Measurements from ENCODE around the gene ATF2.

Gene ATF2

DNA sequence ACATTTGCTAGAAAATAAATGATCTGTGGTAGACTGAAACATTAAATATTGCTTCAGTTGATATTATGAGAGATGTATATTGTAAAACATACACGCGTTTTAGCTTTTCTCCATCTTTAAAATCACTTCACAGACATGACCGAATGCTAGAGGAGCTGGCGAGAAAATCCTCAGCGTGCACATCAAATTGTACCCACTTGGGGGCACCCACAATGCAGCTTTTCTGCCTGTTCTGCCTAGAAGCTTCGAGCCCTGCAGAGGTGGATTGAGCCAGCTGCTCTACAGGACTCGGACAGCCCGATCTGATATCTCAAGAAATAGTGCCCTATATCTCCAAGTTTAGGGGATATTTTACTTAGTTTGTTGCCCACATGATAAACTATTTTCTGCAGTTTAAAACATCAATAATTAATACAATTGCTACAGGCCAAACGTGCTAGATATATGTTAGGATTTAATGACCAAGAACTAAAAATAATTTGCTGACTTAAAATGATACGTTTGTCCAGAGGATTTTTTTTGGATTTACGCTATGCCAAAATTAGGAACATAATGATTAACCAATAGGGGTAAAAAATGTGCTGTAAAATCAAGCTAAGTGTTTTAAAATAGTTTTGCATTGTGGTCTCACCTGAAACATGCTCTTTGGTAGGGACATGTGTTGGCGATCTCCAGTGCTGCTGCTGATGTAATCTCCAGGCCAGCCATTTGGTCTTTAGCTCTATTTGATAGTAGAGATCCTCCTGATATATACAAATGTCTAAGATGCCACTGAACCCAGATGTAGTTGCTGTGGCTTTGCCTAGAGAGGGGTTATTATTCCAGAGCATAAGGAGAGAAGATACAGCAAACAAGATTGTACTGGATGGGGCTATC lies 35.9 kb upstream of the ATF2 start:
- no peak for TF ChIP-seq SIN3A (IDR thresholded peaks at IDR 0.05; ENCODE audit: borderline replicate concordance, insufficient read depth, low read length)
- no peak for TF ChIP-seq TAF1 (IDR thresholded peaks at IDR 0.05; ENCODE audit: borderline replicate concordance, insufficient read depth, low read length)
- TF ChIP-seq POLR2AphosphoS5 (IDR thresholded peaks at IDR 0.05; ENCODE audit: low read depth, low read length), result no peak
- TF ChIP-seq, protein P1, sequence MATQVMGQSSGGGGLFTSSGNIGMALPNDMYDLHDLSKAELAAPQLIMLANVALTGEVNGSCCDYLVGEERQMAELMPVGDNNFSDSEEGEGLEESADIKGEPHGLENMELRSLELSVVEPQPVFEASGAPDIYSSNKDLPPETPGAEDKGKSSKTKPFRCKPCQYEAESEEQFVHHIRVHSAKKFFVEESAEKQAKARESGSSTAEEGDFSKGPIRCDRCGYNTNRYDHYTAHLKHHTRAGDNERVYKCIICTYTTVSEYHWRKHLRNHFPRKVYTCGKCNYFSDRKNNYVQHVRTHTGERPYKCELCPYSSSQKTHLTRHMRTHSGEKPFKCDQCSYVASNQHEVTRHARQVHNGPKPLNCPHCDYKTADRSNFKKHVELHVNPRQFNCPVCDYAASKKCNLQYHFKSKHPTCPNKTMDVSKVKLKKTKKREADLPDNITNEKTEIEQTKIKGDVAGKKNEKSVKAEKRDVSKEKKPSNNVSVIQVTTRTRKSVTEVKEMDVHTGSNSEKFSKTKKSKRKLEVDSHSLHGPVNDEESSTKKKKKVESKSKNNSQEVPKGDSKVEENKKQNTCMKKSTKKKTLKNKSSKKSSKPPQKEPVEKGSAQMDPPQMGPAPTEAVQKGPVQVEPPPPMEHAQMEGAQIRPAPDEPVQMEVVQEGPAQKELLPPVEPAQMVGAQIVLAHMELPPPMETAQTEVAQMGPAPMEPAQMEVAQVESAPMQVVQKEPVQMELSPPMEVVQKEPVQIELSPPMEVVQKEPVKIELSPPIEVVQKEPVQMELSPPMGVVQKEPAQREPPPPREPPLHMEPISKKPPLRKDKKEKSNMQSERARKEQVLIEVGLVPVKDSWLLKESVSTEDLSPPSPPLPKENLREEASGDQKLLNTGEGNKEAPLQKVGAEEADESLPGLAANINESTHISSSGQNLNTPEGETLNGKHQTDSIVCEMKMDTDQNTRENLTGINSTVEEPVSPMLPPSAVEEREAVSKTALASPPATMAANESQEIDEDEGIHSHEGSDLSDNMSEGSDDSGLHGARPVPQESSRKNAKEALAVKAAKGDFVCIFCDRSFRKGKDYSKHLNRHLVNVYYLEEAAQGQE (IDR thresholded peaks at IDR 0.05; ENCODE audit: insufficient read depth in 1 of 2, low read depth in 2 of 2, low read length in 2 of 2), result no peak
- no peak for TF ChIP-seq FOXP2 (optimal IDR thresholded peaks at IDR 0.05; ENCODE audit: borderline replicate concordance, extremely low read depth, extremely low read length, insufficient read depth)

DNA sequence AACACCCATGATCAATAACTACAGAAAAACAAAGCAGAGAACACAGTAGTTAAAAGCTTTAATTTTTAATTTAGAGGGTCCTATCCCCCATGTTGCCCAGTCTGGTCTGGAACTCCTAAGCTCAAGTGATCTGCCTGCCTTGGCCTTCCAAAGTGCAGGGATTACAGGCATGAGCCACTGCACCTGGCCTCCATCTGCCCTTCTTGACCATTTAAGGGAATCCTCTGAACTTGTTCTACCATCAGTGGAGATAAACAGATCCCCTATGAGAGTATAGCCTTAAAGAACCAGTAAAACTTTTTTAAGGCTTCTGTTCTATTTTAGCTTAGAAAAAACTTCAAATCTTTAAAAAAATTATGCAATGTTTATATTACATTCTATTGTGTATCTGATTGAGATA lies 27.0 kb upstream of the ATF2 start:
- TF ChIP-seq SIN3A (IDR thresholded peaks at IDR 0.05; ENCODE audit: borderline replicate concordance, insufficient read depth, low read length), result no peak
- no peak for TF ChIP-seq TAF1 (IDR thresholded peaks at IDR 0.05; ENCODE audit: borderline replicate concordance, insufficient read depth, low read length)
- TF ChIP-seq FOXP2 (optimal IDR thresholded peaks at IDR 0.05; ENCODE audit: borderline replicate concordance, extremely low read depth, extremely low read length, insufficient read depth), result no peak
- TF ChIP-seq, protein P1 (IDR thresholded peaks at IDR 0.05; ENCODE audit: insufficient read depth in 1 of 2, low read depth in 2 of 2, low read length in 2 of 2), result no peak
- no peak for TF ChIP-seq POLR2AphosphoS5 (IDR thresholded peaks at IDR 0.05; ENCODE audit: low read depth, low read length)

DNA sequence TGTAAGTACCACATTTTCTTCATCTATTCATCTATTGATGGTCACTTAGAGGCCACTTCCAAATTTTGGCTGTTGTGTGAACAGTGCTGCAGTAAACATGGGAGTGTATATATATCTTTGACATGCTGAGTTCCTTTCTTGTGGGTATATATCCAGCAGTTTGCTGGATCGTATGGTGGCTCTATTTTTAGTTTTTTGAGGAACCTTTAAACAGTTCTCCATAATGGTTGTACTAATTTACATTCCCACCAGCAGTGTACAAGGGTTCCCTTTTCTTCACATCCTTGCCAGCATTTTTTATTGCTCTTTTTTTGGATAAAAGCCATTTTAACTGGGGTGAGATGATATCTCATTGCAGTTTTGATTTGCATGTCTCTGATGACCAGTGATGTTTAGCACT lies 20.8 kb upstream of the ATF2 start:
- TF ChIP-seq SIN3A (IDR thresholded peaks at IDR 0.05; ENCODE audit: borderline replicate concordance, insufficient read depth, low read length), result no peak
- no peak for TF ChIP-seq FOXP2 (optimal IDR thresholded peaks at IDR 0.05; ENCODE audit: borderline replicate concordance, extremely low read depth, extremely low read length, insufficient read depth)
- no peak for TF ChIP-seq TAF1 (IDR thresholded peaks at IDR 0.05; ENCODE audit: borderline replicate concordance, insufficient read depth, low read length)
- TF ChIP-seq, protein P1 (IDR thresholded peaks at IDR 0.05; ENCODE audit: insufficient read depth in 1 of 2, low read depth in 2 of 2, low read length in 2 of 2), result no peak
- TF ChIP-seq POLR2AphosphoS5 (IDR thresholded peaks at IDR 0.05; ENCODE audit: low read depth, low read length), result no peak

DNA sequence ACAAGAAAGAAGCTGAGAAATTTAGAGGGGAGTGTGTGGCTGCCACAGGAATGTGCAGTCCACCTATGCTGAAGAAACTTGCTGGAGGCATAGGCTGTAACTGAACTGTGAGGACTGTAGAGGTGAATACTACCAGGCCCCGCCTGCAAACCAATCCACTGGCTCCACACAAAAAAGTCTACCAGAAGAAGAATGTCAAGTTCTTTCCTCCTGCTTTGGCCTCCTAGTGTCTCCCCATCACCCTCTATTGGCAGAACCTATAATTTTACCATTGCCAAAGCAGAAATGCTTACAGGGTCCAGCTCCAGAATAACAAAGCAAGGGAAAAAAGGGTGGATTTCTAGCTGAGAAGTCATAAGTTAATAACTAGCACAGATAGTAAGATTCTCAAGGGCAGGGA lies 19.4 kb upstream of the ATF2 start:
- no peak for TF ChIP-seq SIN3A (IDR thresholded peaks at IDR 0.05; ENCODE audit: borderline replicate concordance, insufficient read depth, low read length)
- TF ChIP-seq, protein P1 (IDR thresholded peaks at IDR 0.05; ENCODE audit: insufficient read depth in 1 of 2, low read depth in 2 of 2, low read length in 2 of 2), result no peak
- no peak for TF ChIP-seq POLR2AphosphoS5 (IDR thresholded peaks at IDR 0.05; ENCODE audit: low read depth, low read length)
- no peak for TF ChIP-seq FOXP2 (optimal IDR thresholded peaks at IDR 0.05; ENCODE audit: borderline replicate concordance, extremely low read depth, extremely low read length, insufficient read depth)
- TF ChIP-seq TAF1 (IDR thresholded peaks at IDR 0.05; ENCODE audit: borderline replicate concordance, insufficient read depth, low read length), result no peak

Data from PFSK-1 (cell line).